ENCODE results near the gene MORN1.

DNA sequence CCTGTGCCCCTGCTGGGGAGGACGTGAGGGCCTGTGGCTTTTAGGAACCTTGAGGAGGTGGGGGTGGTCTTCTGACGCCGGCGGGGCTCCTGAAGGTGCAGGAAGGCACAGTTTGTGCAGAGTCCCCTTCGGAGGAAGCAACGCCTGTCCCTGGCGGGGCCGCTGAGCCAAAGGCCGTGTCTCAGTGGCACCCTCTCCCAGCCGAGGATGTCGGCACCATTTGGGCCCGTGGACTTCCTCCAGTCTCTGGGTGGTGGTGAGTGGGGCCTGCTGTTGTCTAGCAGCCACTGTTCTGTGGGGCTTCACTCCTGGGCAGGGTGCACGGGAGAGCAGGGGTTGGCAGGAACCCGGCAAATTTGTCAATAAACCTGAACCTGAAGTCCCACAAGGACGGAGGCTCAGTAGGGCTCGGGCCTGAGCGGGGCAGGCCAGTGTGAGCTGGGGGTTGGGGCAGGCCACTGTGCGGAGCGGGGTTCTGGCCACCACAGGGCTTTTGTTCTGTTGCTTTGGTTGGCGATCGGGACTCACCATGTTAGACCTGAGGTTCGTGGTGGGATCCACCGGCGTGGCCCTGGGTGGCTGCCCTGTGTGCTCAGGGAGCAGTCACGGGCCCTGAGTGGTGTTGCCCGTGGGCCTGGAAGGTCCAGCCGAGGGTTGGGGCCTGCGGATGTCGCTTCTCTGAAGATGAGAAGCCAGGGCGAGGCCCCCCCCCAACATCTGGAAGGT, 98.5 kb downstream of the MORN1 start:
- TF ChIP-seq, protein P1, sequence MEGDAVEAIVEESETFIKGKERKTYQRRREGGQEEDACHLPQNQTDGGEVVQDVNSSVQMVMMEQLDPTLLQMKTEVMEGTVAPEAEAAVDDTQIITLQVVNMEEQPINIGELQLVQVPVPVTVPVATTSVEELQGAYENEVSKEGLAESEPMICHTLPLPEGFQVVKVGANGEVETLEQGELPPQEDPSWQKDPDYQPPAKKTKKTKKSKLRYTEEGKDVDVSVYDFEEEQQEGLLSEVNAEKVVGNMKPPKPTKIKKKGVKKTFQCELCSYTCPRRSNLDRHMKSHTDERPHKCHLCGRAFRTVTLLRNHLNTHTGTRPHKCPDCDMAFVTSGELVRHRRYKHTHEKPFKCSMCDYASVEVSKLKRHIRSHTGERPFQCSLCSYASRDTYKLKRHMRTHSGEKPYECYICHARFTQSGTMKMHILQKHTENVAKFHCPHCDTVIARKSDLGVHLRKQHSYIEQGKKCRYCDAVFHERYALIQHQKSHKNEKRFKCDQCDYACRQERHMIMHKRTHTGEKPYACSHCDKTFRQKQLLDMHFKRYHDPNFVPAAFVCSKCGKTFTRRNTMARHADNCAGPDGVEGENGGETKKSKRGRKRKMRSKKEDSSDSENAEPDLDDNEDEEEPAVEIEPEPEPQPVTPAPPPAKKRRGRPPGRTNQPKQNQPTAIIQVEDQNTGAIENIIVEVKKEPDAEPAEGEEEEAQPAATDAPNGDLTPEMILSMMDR (IDR thresholded peaks at IDR 0.05; ENCODE audit: poor library complexity) = no peak
- TF ChIP-seq EZH2 (IDR thresholded peaks at IDR 0.05; ENCODE audit: borderline replicate concordance) = no peak
- TF ChIP-seq EZH2phosphoT487 (IDR thresholded peaks at IDR 0.05; ENCODE audit: low read depth, severe bottlenecking, unreplicated experiment) = no peak

Data from hepatocyte (in vitro differentiated cells).